ENCODE results near the gene SELENOV. TPM values are rescaled to one million over a fixed set of nuclear protein-coding genes. Genes with fewer than 3 reads are reported as not detected.

SELENOV gene
- total and polyA plus RNA-seq, 12 donors, result not detected

GRCh38 chr19:39517432-39517831 is 2.5 kb downstream of the SELENOV start:
- intact Hi-C loops (cut with DNase I), result no loop called here
- Histone ChIP-seq H3K4me3 (no peak overlapping the region), H3K9me3 (replicated peaks in 1 of 3) (no peaks in the 10 kb centered on the region), H3K27me3 (peaks cover 33% of the 10 kb centered on the region), H3K4me1 (replicated peaks in 1 of 2) (peaks cover 4 to 12% of the 10 kb centered on the region in 2 donors), H3K36me3 (replicated peaks in 1 of 2) (no peaks in the 10 kb centered on the region), H3K27ac (no peak overlapping the region)
- DNase-seq, result no peak
- no peak for TF ChIP-seq POLR2A (IDR thresholded peaks at IDR 0.05)
- TF ChIP-seq, protein P1, sequence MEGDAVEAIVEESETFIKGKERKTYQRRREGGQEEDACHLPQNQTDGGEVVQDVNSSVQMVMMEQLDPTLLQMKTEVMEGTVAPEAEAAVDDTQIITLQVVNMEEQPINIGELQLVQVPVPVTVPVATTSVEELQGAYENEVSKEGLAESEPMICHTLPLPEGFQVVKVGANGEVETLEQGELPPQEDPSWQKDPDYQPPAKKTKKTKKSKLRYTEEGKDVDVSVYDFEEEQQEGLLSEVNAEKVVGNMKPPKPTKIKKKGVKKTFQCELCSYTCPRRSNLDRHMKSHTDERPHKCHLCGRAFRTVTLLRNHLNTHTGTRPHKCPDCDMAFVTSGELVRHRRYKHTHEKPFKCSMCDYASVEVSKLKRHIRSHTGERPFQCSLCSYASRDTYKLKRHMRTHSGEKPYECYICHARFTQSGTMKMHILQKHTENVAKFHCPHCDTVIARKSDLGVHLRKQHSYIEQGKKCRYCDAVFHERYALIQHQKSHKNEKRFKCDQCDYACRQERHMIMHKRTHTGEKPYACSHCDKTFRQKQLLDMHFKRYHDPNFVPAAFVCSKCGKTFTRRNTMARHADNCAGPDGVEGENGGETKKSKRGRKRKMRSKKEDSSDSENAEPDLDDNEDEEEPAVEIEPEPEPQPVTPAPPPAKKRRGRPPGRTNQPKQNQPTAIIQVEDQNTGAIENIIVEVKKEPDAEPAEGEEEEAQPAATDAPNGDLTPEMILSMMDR (IDR thresholded peaks at IDR 0.05), result no peak
- 68 to 78% (median 76%) methylated on average over 3 of the region's 3 CpGs for WGBS, 4 donors

DNA sequence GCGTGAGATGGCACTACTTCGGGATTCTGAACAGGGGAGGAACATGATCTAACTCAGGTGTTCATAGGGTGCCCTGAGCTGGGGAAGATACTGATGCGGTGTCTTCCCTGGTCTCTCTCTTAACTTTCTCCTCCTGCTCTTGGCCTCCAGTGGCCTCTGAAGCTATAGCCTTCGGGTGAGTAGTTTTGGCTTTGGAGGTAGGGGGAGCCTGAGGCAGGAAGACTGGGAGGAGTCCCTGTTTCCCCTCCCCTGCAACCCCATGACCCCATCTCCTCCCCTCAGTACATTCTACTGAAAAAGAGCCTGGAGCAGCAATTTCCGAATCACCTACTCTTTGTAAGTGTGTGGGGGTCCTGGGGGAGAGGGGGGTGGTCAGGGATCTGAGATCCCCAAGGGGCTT is 3.5 kb downstream of the SELENOV start:
- Histone ChIP-seq H3K27me3 (peaks cover 30% of the 10 kb centered on the region), H3K4me3 (no peak overlapping the region), H3K36me3 (replicated peaks in 1 of 2) (no peaks in the 10 kb centered on the region), H3K4me1 (replicated peaks in 1 of 2) (peaks cover 4 to 12% of the 10 kb centered on the region in 2 donors), H3K9me3 (replicated peaks in 1 of 3) (no peaks in the 10 kb centered on the region), H3K27ac (no peak overlapping the region)
- 57 to 79% (median 66%) methylated on average over 4 to 5 of the region's 5 CpGs for WGBS, 4 donors
- intact Hi-C loops (cut with DNase I), result no loop called here
- TF ChIP-seq POLR2A (IDR thresholded peaks at IDR 0.05), result no peak
- TF ChIP-seq, protein P1 (IDR thresholded peaks at IDR 0.05), result no peak
- DNase-seq, result no peak

- WGBS, 4 donors, result 64 to 72% (median 68%) methylated on average over 9 of the region's 9 CpGs
- no peaks in the 10 kb centered on the region for H3K9me3 ChIP-seq (replicated peaks in 1 of 3)
- no peak overlapping the region for H3K4me3 ChIP-seq
- no peak for TF ChIP-seq POLR2A (IDR thresholded peaks at IDR 0.05)
- TF ChIP-seq, protein P1 (IDR thresholded peaks at IDR 0.05), result no peak
- intact Hi-C loops (cut with DNase I), result no loop called here
- DNase-seq, result no peak
- peaks cover 4 to 12% of the 10 kb centered on the region in 2 donors for H3K4me1 ChIP-seq (replicated peaks in 1 of 2)
- peaks cover 25% of the 10 kb centered on the region for H3K27me3 ChIP-seq
- H3K27ac ChIP-seq, result no peak overlapping the region
- H3K36me3 ChIP-seq (replicated peaks in 1 of 2), result no peaks in the 10 kb centered on the region
These were observed 4.0 kb downstream of the SELENOV start for GRCh38 chr19:39518975-39519374.

DNA sequence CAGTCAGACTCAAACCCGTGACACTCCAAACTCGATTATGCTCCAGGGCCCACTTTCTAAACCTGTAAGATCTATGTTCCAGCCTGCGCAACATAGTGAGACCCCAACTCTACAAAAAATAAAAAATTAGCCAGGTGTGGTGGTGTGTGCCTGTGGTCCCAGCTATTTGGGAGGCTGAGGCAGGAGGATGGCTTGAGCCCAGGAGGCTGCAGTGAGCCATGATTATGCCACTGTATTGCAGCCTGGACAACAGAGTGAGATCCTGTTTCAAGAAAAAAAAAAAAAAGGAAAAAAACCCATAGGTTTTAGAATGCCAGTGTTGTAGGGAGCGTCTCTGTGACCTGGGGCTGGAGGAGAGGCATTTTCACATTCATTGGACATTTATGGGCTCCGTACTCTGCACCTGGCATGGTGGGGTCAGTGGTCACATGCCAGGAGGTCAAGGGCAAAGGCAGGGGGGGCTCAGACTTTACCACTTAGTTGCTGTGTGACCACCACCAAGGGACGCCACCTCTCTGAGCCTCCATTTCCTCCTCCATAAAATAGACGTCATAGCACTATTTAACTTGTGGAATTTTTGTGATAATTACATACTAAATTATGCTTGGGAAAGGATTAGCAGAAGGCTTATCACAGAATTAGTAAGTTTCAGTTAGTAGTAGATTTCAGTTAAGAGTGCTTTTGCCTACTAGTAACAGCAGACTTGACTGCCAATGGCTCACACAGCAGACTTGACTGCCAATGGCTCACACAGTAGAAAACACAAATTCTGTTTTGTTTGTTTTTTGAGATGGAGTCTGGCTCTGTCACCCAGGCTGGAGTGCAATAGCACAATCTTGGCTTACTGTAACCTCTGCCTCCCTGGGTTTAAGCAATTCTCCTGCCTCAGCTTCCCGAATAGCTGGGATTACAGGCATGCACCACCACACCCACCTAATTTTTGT is 5.9 kb downstream of the SELENOV start:
- H3K9me3 ChIP-seq (replicated peaks in 1 of 3), result no peaks in the 10 kb centered on the region
- H3K4me1 ChIP-seq (replicated peaks in 1 of 2), result no peaks in the 10 kb centered on the region
- no peak overlapping the region for H3K27ac ChIP-seq
- TF ChIP-seq POLR2A (IDR thresholded peaks at IDR 0.05), result no peak
- TF ChIP-seq, protein P1 (IDR thresholded peaks at IDR 0.05), result no peak
- no peak overlapping the region for H3K4me3 ChIP-seq
- WGBS, 4 donors, result 83 to 92% (median 87%) methylated on average over 8 of the region's 8 CpGs
- DNase-seq, result no peak
- H3K27me3 ChIP-seq, result peaks cover 8% of the 10 kb centered on the region
- intact Hi-C loops (cut with DNase I), result no loop called here
- H3K36me3 ChIP-seq (replicated peaks in 1 of 2), result no peaks in the 10 kb centered on the region
